ENCODE data around the gene GLRA3.
"Not testable (repeated sequence)": the region's sequence is repeated elsewhere in the genome, so short reads cannot be mapped to it uniquely, and the experiment has no call there.

The GLRA3 gene

GRCh38 chr4:174828845-174829701 is at the start of gene GLRA3:
Gene GLRA3 (minus strand): TSS chr4:174829247. CDS start chr4:174828811, 436 bp downstream.
- peak; percentile 28 for DNase-seq

- DNase-seq: no peak
These were observed 45.9 kb upstream of the GLRA3 start for GRCh38 chr4:174874898-174875297.

DNA sequence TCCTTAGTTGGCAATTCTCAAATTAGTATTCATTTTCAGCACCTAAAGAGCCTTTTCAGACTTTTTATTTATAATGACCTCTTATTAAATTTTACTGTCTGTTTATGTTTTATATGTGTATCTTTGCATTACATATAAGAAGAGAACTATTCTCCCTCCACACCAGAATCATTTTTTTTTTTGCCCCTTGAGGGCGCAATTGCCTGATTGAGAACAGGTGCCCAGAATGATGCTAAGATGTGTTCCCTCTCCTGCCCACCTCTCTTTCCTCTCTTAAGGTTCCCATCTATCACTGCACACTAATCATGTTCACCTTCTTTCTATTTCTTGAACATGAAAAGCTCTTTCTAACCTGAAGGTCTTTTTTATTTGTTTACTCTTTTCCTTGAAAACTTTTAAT is 44.9 kb upstream of the GLRA3 start:
- no peak for DNase-seq

GRCh38 chr4:174873146-174873545 is 44.1 kb upstream of the GLRA3 start:
- not testable (repeated sequence) for DNase-seq

DNA sequence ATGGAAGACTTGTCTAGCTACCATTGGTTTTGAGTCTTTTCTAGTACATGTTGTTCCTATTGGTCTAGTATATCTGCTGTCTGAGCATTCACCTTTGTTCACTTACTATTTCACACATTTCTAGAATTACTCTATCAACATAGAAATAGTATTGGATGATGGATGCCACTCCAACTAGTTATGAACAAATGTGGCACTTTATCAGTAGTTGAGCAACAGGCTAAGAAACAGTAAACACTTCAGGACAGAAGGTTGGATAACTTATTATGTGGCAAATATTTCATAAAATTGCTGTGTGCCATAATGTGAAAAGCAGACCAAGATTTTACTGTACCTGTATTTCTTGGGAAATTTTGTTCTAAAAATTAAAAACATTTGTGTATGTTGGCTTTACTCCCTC is 42.4 kb upstream of the GLRA3 start:
- DNase-seq: no peak

DNA sequence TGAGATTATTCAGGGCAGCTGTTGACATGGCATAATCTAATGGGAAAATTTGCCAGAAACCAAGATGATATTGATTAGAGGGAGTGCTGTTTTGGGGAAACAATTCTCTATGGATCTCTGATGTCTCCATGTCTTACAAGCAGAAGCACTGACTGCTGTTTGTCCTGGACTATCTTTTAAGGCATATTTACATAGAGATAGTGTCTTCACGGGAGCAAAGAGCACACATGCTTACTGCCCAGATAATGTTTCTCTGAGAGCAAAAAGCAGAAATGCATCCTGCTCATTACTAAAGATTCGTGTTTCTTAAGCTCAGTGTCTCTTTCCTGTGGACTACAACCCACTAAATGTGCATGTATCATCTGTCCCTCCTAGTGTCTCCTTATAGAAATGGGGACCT is 41.3 kb upstream of the GLRA3 start:
- DNase-seq: no peak

- DNase-seq: no peak
These were observed 40.3 kb upstream of the GLRA3 start for GRCh38 chr4:174869339-174869738.

- DNase-seq: no peak
These were observed 38.9 kb upstream of the GLRA3 start for GRCh38 chr4:174867903-174868302.

DNA sequence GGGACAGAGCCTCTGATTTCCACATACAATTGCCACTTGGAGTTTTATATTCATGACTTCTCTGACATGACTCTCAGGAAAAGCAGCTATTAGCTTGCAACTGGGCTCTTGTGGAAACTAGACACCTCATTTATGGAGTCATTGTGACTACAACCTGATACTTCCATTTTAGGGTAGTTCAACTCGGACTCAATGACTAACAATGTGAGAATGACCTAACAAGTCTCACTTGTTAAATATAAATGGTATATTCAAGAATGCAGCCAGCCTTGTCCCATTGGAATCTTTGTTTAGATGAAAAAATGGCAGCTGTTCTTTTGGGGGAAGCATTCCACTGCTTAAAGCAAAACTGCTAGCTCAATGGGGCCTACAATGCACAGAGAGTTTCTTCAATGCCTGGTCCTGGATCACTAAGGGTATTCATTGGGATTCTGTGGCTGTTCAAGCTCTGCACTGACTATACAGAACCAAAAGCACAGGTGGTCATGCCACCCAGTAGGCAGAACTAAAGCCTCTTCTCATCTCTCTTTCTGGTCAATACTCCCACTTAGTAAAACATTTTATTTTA is 36.5 kb upstream of the GLRA3 start:
- no peak for DNase-seq

GRCh38 chr4:174864031-174864430 is 35.0 kb upstream of the GLRA3 start:
- DNase-seq: no peak

DNA sequence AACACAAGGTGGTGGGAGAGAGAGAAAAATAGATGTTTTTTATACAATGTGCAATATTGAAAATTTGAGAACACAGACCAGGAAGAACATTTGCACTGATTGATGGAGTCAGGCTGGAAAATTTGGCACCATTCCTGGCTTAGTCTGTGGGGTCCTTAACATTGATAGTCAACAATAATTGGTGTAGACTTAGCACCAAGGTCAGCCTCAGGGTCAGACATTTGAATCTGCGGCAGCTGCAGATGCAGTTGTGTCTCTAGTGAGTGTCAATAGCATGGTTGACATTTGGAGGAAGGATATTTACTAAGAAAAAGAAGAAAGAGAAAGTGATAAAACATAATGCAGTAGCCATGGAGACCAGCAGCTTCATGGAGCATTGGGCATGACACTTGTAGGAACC is 31.5 kb upstream of the GLRA3 start:
- DNase-seq: no peak

GRCh38 chr4:174859904-174860303 is 30.9 kb upstream of the GLRA3 start:
- DNase-seq: no peak

GRCh38 chr4:174856926-174857800 is 28.1 kb upstream of the GLRA3 start:
- DNase-seq: no peak

DNA sequence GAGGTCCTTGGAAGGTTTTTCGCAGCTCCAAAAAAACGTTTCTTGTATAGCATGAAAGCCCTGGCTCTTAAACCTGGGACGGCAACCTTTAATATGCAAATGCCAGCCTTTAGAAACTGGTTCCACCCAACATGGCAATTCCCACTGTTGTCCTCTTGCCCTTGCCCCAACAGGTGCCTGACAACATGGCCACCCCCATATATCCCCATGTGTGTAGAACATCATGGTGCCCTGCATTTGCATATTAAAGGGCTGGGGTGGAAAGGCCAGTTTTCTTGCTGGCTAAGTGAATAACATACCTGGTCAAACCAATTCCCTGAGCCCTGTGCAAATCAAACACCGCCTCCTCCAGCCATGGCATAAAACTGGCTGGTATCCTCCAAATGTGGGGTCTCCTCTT is 26.0 kb upstream of the GLRA3 start:
- no peak for DNase-seq

- no peak for DNase-seq
These were observed 24.6 kb upstream of the GLRA3 start for GRCh38 chr4:174853629-174854028.

DNA sequence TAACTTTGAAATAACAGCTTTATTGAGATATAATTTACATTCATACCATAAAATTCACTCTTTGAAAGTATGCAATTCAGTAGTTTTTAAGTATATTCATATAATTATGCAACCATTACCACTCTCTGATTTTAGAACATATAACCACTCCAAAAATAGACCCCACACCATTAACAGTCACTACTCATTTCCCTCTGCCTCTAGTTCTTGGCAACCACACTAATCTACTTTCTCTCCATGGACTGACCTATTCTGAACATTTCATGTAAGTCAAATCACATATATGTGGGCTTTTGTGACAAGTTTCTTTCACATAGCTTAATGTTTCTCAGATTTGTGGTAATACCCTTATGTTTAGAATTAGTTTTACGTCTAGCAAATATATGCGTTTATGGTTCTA is 19.5 kb upstream of the GLRA3 start:
- DNase-seq: no peak

GRCh38 chr4:174847801-174848427 is 18.9 kb upstream of the GLRA3 start:
- DNase-seq: no peak

GRCh38 chr4:174835536-174835935 is 6.5 kb upstream of the GLRA3 start:
- DNase-seq: no peak

- DNase-seq: no peak
These were observed 5.4 kb upstream of the GLRA3 start for GRCh38 chr4:174834477-174834876.

GRCh38 chr4:174826660-174827059 is 2.4 kb downstream of the GLRA3 start:
- no peak for DNase-seq

DNA sequence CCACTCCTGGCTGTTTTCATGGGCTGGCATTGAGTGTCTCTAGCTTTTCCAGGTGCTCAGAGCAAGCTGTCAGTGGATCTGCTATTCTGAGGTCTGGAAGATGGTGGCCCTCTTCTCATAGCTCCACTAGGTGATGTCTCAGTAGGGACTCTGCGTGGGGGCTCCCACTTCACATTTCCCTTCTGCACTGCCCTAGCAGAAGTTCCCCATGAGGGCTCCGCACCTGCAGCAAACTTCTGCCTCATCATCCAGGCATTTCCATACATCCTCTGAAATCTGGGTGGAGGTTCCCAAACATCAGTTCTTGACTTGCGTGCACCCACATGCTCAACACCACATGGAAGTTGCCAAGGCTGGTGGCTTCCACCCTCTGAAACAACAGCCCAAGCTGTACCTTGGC is 13.8 kb downstream of the GLRA3 start:
- DNase-seq: no peak

GRCh38 chr4:174813292-174813691 is 15.8 kb downstream of the GLRA3 start:
- no peak for DNase-seq

- no peak for DNase-seq
These were observed 18.2 kb downstream of the GLRA3 start for GRCh38 chr4:174810834-174811233.

All from activated CD4-positive, CD25-positive, alpha-beta regulatory T cell treated with anti-CD3 and anti-CD28 coated beads, Interleukin-2, amount 50 U/mL, for 72 hours (primary cell).